Measurements from ENCODE around the gene ABI1.
"Not testable (repeated sequence)": the region's sequence is repeated elsewhere in the genome, so short reads cannot be mapped to it uniquely, and the experiment has no call there.

The ABI1 gene

DNA sequence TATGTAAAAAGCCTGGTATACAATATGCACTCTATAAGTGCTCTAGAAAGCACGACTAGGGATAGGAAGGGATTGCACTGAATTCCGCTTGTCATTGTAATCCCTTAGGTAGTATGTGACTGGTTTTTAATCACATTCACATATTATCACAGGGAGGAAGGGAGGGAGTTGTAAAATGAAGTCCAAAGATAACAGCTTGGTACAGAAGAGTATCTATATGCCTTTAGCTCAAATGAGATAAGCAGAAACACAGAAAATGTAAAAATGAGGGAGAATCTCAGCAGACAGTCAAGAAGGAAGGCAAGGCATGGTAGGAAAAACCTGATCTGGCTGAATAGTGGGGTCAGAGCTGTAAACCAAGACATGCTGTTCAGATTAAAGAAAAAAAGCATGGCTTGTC lies 63.4 kb downstream of the ABI1 start:
- no peak overlapping the region for H3K9ac ChIP-seq
- H3K79me2 ChIP-seq (ENCODE audit: insufficient read depth, low read depth): peaks cover 95% of the 10 kb centered on the region
- no peak overlapping the region for H3K4me3 ChIP-seq (IDR thresholded peaks at IDR 0.05; ENCODE audit: insufficient read depth, low read depth, low read length)
- no peak overlapping the region for H2AFZ ChIP-seq (ENCODE audit: low read depth)
- peaks cover 51% of the 10 kb centered on the region for H3K4me1 ChIP-seq (ENCODE audit: low read depth, poor library complexity, severe bottlenecking)
- no peaks in the 10 kb centered on the region for H3K27me3 ChIP-seq (ENCODE audit: insufficient read depth, low read depth)
- no peak overlapping the region for H3K27ac ChIP-seq
- H4K20me1 ChIP-seq (ENCODE audit: insufficient read depth): no peaks in the 10 kb centered on the region
- no peak overlapping the region for H3K4me2 ChIP-seq
- TF ChIP-seq, protein P1, sequence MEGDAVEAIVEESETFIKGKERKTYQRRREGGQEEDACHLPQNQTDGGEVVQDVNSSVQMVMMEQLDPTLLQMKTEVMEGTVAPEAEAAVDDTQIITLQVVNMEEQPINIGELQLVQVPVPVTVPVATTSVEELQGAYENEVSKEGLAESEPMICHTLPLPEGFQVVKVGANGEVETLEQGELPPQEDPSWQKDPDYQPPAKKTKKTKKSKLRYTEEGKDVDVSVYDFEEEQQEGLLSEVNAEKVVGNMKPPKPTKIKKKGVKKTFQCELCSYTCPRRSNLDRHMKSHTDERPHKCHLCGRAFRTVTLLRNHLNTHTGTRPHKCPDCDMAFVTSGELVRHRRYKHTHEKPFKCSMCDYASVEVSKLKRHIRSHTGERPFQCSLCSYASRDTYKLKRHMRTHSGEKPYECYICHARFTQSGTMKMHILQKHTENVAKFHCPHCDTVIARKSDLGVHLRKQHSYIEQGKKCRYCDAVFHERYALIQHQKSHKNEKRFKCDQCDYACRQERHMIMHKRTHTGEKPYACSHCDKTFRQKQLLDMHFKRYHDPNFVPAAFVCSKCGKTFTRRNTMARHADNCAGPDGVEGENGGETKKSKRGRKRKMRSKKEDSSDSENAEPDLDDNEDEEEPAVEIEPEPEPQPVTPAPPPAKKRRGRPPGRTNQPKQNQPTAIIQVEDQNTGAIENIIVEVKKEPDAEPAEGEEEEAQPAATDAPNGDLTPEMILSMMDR (conservative IDR thresholded peaks at IDR 0.05; ENCODE audit: low read depth, low read length): no peak
- H3K36me3 ChIP-seq (ENCODE audit: insufficient read depth): no peaks in the 10 kb centered on the region

DNA sequence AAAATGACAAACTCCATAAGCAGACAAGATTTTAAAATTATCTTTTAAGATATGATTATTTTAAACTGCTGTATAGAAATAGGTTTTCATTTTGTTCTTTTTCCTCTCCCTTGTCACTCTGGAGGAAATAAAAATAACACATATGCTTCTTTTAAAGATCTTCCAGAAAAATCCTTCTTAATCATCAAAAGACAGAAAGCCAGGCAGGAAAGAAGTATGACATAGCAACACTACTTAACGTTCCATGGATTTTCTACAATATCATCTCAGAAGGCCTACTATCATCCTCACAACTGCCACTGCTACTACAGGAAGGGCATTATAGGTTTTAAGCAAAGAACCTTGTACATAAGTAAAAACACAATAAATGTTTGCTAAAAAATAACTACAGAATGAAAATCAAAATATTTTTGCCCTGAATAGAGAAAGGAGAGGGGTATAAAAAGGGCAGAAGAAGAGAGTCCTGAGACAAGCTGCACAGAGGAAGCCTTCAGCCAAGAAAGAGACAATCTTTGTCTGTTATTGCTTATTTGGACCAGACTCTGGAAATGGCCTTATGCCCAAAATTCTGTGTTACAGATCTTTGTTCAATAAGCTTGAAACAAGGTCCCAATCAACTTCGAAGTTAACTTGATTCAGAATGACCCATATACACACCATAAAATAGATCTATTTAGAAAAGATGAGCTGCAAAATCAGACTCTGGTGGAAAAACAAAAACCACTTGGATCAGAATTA lies 67.8 kb downstream of the ABI1 start:
- no peak overlapping the region for H3K9ac ChIP-seq
- no peaks in the 10 kb centered on the region for H3K27me3 ChIP-seq (ENCODE audit: insufficient read depth, low read depth)
- H3K36me3 ChIP-seq (ENCODE audit: insufficient read depth): no peaks in the 10 kb centered on the region
- no peak overlapping the region for H2AFZ ChIP-seq (ENCODE audit: low read depth)
- TF ChIP-seq, protein P1 (conservative IDR thresholded peaks at IDR 0.05; ENCODE audit: low read depth, low read length): no peak
- H3K79me2 ChIP-seq (ENCODE audit: insufficient read depth, low read depth): peaks cover 83% of the 10 kb centered on the region
- H4K20me1 ChIP-seq (ENCODE audit: insufficient read depth): no peaks in the 10 kb centered on the region; the same call in 1 of the 2 replicates
- no peak overlapping the region for H3K27ac ChIP-seq
- H3K4me2 ChIP-seq: no peak overlapping the region
- H3K4me1 ChIP-seq (ENCODE audit: low read depth, poor library complexity, severe bottlenecking): peaks cover 6% of the 10 kb centered on the region
- H3K4me3 ChIP-seq (IDR thresholded peaks at IDR 0.05; ENCODE audit: insufficient read depth, low read depth, low read length): no peak overlapping the region

DNA sequence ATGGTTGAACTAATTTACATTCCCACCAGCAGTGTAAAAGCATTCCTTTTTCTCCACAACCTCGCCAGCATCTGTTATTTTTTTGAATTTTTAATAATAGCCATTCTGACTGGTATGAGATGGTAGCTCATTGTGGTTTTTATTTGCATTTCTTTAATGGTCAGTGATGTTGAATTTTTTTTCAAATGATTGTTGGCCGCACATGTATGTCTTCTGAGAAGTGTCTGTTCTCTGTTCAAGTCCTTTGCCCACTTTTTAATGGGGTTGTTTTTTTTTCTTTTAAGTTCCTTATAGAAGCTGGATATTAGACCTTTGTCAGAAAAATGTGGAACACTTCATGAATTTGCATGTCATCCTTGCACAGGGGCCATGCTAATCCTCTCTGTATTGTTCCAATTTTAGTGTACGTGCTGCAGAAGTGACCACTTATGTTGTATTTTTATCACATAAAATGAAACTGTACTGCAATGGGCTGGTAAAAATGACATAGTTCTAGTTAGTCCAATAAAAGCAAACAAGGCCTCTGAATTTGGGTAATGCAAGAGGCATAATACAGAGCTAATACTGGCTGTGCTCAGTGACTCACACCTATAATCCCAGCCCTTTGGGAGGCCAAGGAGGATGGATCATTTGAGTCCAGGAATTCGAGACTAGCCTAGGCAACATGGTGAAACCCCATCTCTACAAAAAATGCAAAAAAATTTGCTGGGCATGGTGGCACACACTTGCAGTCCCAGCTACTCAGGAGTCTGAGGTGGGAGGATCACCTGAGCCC lies 70.3 kb downstream of the ABI1 start:
- Histone ChIP-seq H3K36me3 (ENCODE audit: insufficient read depth) (no peaks in the 10 kb centered on the region), H3K4me1 (ENCODE audit: low read depth, poor library complexity, severe bottlenecking) (no peaks in the 10 kb centered on the region), H2AFZ (ENCODE audit: low read depth) (no peak overlapping the region), H3K4me3 (IDR thresholded peaks at IDR 0.05; ENCODE audit: insufficient read depth, low read depth, low read length) (no peak overlapping the region), H4K20me1 (ENCODE audit: insufficient read depth) (no peaks in the 10 kb centered on the region; the same call in 1 of the 2 replicates), H3K79me2 (ENCODE audit: insufficient read depth, low read depth) (peaks cover 81% of the 10 kb centered on the region), H3K27me3 (ENCODE audit: insufficient read depth, low read depth) (no peaks in the 10 kb centered on the region), H3K9ac (no peak overlapping the region), H3K27ac (no peak overlapping the region), H3K4me2 (no peak overlapping the region)
- TF ChIP-seq, protein P1 (conservative IDR thresholded peaks at IDR 0.05; ENCODE audit: low read depth, low read length): no peak

DNA sequence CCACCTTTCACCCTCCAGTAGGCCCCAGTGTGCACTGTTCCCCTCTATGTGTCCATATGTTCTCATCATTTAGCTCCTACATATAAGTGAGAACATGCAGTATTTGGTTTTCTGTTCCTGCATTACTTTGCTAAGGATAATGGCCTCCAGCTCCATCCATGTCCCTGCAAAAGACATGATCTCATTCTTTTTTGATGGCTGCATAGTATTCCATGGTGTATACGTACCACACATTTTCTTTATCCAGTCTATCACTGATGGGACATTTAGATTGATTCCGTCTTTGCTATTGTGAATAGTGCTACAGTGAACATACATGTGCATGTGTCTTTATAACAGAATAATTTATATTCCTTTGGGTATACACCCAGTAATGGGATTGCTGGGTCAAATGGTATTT lies 71.0 kb downstream of the ABI1 start:
- H3K4me3 ChIP-seq (IDR thresholded peaks at IDR 0.05; ENCODE audit: insufficient read depth, low read depth, low read length); H2AFZ ChIP-seq (ENCODE audit: low read depth); H3K9ac ChIP-seq; H3K36me3 ChIP-seq (ENCODE audit: insufficient read depth); H3K27me3 ChIP-seq (ENCODE audit: insufficient read depth, low read depth); H4K20me1 ChIP-seq (ENCODE audit: insufficient read depth); H3K27ac ChIP-seq; H3K4me1 ChIP-seq (ENCODE audit: low read depth, poor library complexity, severe bottlenecking); H3K4me2 ChIP-seq: not testable (repeated sequence)
- H3K79me2 ChIP-seq (ENCODE audit: insufficient read depth, low read depth): peaks cover 81% of the 10 kb centered on the region

DNA sequence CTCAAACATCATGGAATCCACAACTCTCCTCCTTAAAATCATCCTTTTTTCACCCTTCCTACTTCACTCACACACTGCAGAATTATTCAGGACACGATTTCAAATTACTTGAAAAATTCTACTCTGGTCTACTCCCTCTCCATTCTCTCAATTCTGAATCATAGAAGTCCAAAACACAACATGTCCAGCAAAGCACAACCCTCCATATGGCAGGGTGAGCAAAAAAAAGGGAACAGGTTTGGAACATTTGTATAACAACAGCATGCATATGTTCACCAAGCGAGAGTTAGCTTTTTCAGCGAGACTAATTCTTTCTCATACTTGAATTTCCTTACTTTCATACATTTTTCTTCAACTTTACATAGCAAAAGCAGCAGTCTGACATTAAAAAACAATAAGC lies 73.4 kb downstream of the ABI1 start:
- Histone ChIP-seq H3K27me3 (ENCODE audit: insufficient read depth, low read depth) (no peaks in the 10 kb centered on the region), H4K20me1 (ENCODE audit: insufficient read depth) (no peaks in the 10 kb centered on the region; the same call in 1 of the 2 replicates), H3K4me2 (no peak overlapping the region), H2AFZ (ENCODE audit: low read depth) (no peak overlapping the region), H3K27ac (no peak overlapping the region), H3K79me2 (ENCODE audit: insufficient read depth, low read depth) (peaks cover 70% of the 10 kb centered on the region), H3K4me1 (ENCODE audit: low read depth, poor library complexity, severe bottlenecking) (peaks cover 7% of the 10 kb centered on the region), H3K36me3 (ENCODE audit: insufficient read depth) (no peaks in the 10 kb centered on the region), H3K9ac (no peak overlapping the region), H3K4me3 (IDR thresholded peaks at IDR 0.05; ENCODE audit: insufficient read depth, low read depth, low read length) (no peak overlapping the region)
- TF ChIP-seq, protein P1 (conservative IDR thresholded peaks at IDR 0.05; ENCODE audit: low read depth, low read length): no peak

Data from KMS-11 (cell line).